OCI-LY7 (cell line): ENCODE data around the gene DOP1A.

Source experiments
- EZH2phosphoT487 ChIP-seq: fragments of 200-600 bp; sonication (generic); IDR thresholded peaks from 2 replicates; pipeline ENCODE4 v1.6.1; 2018; ENCODE audit warnings: low read depth, borderline replicate concordance, mild to moderate bottlenecking, mixed run types, antibody characterized with exemption, low read length, moderate library complexity, mixed read lengths
- TF ChIP-seq, protein P1 (sequence below): fragments of 200-600 bp; sonication (generic); conservative IDR thresholded peaks from 2 replicates; pipeline ENCODE4 v1.5.1; 2014; ENCODE audit warnings: mild to moderate bottlenecking, antibody characterized with exemption, low read length, moderate library complexity, mixed read lengths

DNA sequence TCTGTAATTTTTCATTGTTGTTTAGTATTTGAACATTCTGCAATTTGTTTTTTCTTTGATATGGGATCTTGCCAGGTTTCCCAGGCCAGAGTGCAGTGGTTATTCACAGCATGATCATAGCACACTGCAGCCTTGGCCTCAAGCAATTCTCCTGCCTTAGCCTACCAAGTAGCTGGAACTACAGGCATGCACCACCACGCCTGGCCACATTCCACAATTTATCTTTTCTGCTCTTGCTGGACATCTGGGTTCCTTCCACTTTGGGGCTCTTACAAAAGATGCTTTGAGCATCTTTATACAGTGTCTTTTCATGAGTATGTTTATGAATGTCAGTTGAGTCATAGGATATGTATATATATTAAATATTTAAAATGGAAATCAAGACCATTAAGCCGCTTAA, 83.6 kb downstream of the DOP1A start:
- TF ChIP-seq, protein P1, sequence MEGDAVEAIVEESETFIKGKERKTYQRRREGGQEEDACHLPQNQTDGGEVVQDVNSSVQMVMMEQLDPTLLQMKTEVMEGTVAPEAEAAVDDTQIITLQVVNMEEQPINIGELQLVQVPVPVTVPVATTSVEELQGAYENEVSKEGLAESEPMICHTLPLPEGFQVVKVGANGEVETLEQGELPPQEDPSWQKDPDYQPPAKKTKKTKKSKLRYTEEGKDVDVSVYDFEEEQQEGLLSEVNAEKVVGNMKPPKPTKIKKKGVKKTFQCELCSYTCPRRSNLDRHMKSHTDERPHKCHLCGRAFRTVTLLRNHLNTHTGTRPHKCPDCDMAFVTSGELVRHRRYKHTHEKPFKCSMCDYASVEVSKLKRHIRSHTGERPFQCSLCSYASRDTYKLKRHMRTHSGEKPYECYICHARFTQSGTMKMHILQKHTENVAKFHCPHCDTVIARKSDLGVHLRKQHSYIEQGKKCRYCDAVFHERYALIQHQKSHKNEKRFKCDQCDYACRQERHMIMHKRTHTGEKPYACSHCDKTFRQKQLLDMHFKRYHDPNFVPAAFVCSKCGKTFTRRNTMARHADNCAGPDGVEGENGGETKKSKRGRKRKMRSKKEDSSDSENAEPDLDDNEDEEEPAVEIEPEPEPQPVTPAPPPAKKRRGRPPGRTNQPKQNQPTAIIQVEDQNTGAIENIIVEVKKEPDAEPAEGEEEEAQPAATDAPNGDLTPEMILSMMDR, result no peak
- TF ChIP-seq EZH2phosphoT487, result no peak
